Heart right ventricle (tissue), 16 donors: ENCODE data around the gene ANXA6. TPM values are rescaled to one million over a fixed set of nuclear protein-coding genes. Genes with fewer than 3 reads are reported as not detected.
A peak's percentile ranks its signal among the peaks of the same experiment; 100 is the strongest.

Experiments
- ATAC-seq, 8 donors: fragments of 200-7000 bp; cut with Tn5 transposase; one replicate each; pipeline ENCODE4 v1.9.1; 2020; ENCODE audit warnings: mild to moderate bottlenecking in 8 of 8, moderate library complexity in 8 of 8, moderate number of reproducible peaks in 1 of 8
- DNase-seq, 2 donors: peaks; one replicate each; pipeline ENCODE4 v3.0.0-alpha.2; 2020
- H3K27ac ChIP-seq, 10 donors: fragments of 200-600 bp; sonication (generic) in 2 of 10; one replicate each; pipeline versions ENCODE4 v1.5.0 to v1.8.0; 2020 to 2022; ENCODE audit warnings: mild to moderate bottlenecking in 3 of 10
- H3K27me3 ChIP-seq, 7 donors: fragments of 200-600 bp; one replicate each; pipeline ENCODE4 v1.8.0; 2021 to 2022; ENCODE audit warnings: mild to moderate bottlenecking in 2 of 7
- H3K36me3 ChIP-seq, 9 donors: fragments of 200-600 bp; sonication (generic) in 1 of 9; one replicate each; pipeline versions ENCODE4 v1.5.0 to v1.8.0; 2020 to 2022; ENCODE audit warnings: mild to moderate bottlenecking in 2 of 9
- H3K4me1 ChIP-seq, 9 donors: fragments of 200-600 bp; sonication (generic) in 1 of 9; one replicate each; pipeline versions ENCODE4 v1.5.0 to v1.8.0; 2020 to 2022; ENCODE audit warnings: mild to moderate bottlenecking in 4 of 9
- H3K4me3 ChIP-seq, 10 donors: fragments of 200-600 bp; sonication (generic) in 2 of 10; one replicate each; pipeline versions ENCODE4 v1.5.0 to v1.8.0; 2020 to 2022; ENCODE audit warnings: mild to moderate bottlenecking in 7 of 10, moderate library complexity in 2 of 10
- H3K9me3 ChIP-seq, 11 donors: fragments of 200-600 bp in 10 of 11; sonication (generic) in 2 of 11; one replicate each; pipeline versions ENCODE4 v1.5.0 to v1.8.0; 2013 to 2022; ENCODE audit warnings: mild to moderate bottlenecking in 2 of 11, control low read depth in 1 of 11, moderate library complexity in 1 of 11
- CTCF ChIP-seq, 9 donors: fragments of 200-600 bp; sonication (generic) in 2 of 9; IDR thresholded peaks; one replicate each; pipeline versions ENCODE4 v1.5.0 to v1.8.0; 2021 to 2022; ENCODE audit warnings: antibody characterized with exemption in 9 of 9, mild to moderate bottlenecking in 5 of 9, moderate library complexity in 1 of 9
- WGBS, 2 donors: extraction: QIAGEN DNeasy Blood & Tissue Kit; methylation state at CpG; one replicate each; pipeline ENCODE4 v1.1.7; 2013; ENCODE audit warnings: inconsistent platforms in 1 of 2; 5-methylcytosine and 5-hydroxymethylcytosine counted together
- intact Hi-C, 10 donors: fragments of 100-400 bp; cut with DNase I; formaldehyde crosslinking; loops; one replicate each; pipeline versions ENCODE4 v1.11.1 to v1.14.2; 2022
- polyA plus RNA-seq, 2 donors: library from polyadenylated mRNA; stranded (reverse); fragments of 200-250 nt; gene quantifications; one replicate each; pipeline ENCODE4 v1.2.3, GENCODE V29; 2013
- total RNA-seq, 10 donors: library from RNA; stranded (reverse); fragmentation: NEBNext Ultra II Directional in 3 of 10; extraction: Animal tissue kit (Norgen Biotek cat#: 25700) in 3 of 10; gene quantifications; one replicate each; pipeline versions ENCODE4 v1.2.1 to v1.2.4, GENCODE V29; 2021 to 2023
- donor health status: Arrhythmogenic right ventricular cardiomyopathy.
- donor health status: ischemic (EF 13 %, LVEDD 7.1; RV severe dilation, severe dysfunction).
- donor health status: healthy with polysubstance abuse.
- donor health status: DM: no; HTN: yes; CAD: no.
- donor health status: DM: no; HTN: no; CAD: no.
- donor health status: ischemic (EF 25% LVEDD 6.9; RV normal size, moderate dysfunction).
- donor health status: ischemic (EF 25% LVEDD 5.7; RV mildly dilated, moderate dysfunction).
- donor health status: healthy.
- donor health status: DM: yes; HTN: yes; CAD: no.
- donor health status: Ischemic cardiomyopathy.
- donor health status: ischemic (EF 35%, LVEDD 5.7; RV mildly dilated, moderate dysfunction).
- donor health status: nonischemic (EF 11% LVEDD 7.7; RV severe dilation, severe dysfunction).
- donor health status: DM: yes; HTN: yes; CAD: no.
- donor health status: PGD.
- donor health status: ischemic (EF 29% LVEDD 5.4; RV normal size, mild dysfunction).
- donor health status: nonischemic (EF 23%, LVEDD 6.1; RV moderate dilation, normal function).

The ANXA6 gene
- total and polyA plus RNA-seq, 12 donors = 137 to 275 (median 218) TPM

- peak; percentile 96 to 98 for DNase-seq
These were observed 76.8 kb downstream of the ANXA6 start, which contains the start of gene TNIP1 for GRCh38 chr5:151080613-151081430. Gene TNIP1 (minus strand): TSS chr5:151081034. CDS start chr5:151065095, 15,939 bp downstream.

GRCh38 chr5:151079838-151080612 lies 77.6 kb downstream of the ANXA6 start:
- Histone ChIP-seq H3K27me3 (no peaks in the 10 kb centered on the region), H3K27ac (peak overlapping the region; percentile 95 to 100 (median 100)), H3K4me3 (peak overlapping the region; percentile 75 to 98 (median 84)), H3K36me3 (peaks cover 0 to 26% (median 0%) of the 10 kb centered on the region in 9 donors), H3K9me3 (no peaks in the 10 kb centered on the region), H3K4me1 (peaks cover 10 to 82% (median 69%) of the 10 kb centered on the region in 9 donors)
- no peak for TF ChIP-seq CTCF (IDR thresholded peaks at IDR 0.05)
- intact Hi-C loops = loop anchor here in 1 of 10 donors (2.0 kb wide), 1 partner anchor 35 kb away; no protein-coding TSS in a partner anchor
- WGBS, 2 donors = 4 to 5% methylated on average over 21 of the region's 21 CpGs
- DNase-seq = no peak
- no peak for ATAC-seq

More at GRCh38 chr5:151080613-151081430, 76.8 kb downstream of the ANXA6 start, which contains the start of gene TNIP1:
- 0% methylated on average over 66 to 86 of the region's 86 CpGs for WGBS, 2 donors
- no peaks in the 10 kb centered on the region for H3K9me3 ChIP-seq
- ATAC-seq = peak; percentile 94 to 98 (median 96)
- H3K36me3 ChIP-seq = peaks cover 0 to 24% (median 0%) of the 10 kb centered on the region in 9 donors
- intact Hi-C loops = no loop called here
- H3K4me1 ChIP-seq = peaks cover 16 to 86% (median 69%) of the 10 kb centered on the region in 9 donors
- no peaks in the 10 kb centered on the region for H3K27me3 ChIP-seq
- TF ChIP-seq CTCF (IDR thresholded peaks at IDR 0.05) = no peak
- H3K27ac ChIP-seq = peak within 1 kb of the TSS; percentile 95 to 100 (median 100)
- H3K4me3 ChIP-seq = peak within 1 kb of the TSS; percentile 75 to 98 (median 84)

GRCh38 chr5:151078490-151079262 lies 78.9 kb downstream of the ANXA6 start:
- Histone ChIP-seq H3K4me1 (peaks cover 10 to 75% (median 67%) of the 10 kb centered on the region in 9 donors), H3K36me3 (peaks cover 0 to 34% (median 0%) of the 10 kb centered on the region in 9 donors), H3K27ac (peak overlapping the region in 9 of 10 donors; percentile 18 to 100 (median 42)), H3K27me3 (no peaks in the 10 kb centered on the region), H3K4me3 (peak overlapping the region in 2 of 10 donors; percentile 5 to 98), H3K9me3 (no peaks in the 10 kb centered on the region)
- TF ChIP-seq CTCF (IDR thresholded peaks at IDR 0.05) = no peak
- DNase-seq = no peak
- ATAC-seq = peak in 2 of 8 donors; percentile 6 to 30
- intact Hi-C loops = loop anchor here in 1 of 10 donors (2.0 kb wide), 1 partner anchor 36 kb away; no protein-coding TSS in a partner anchor
- WGBS, 2 donors = 67 to 71% methylated on average over 16 of the region's 16 CpGs
